Thyroid gland (tissue), 4 donors: Measurements from ENCODE around the gene BCAT1.

Source experiments
- CTCF ChIP-seq, 6 experiments: fragments of 200-600 bp in 3 of 6; fragments of 450-650 bp in 3 of 6; sonication (generic) in 3 of 6; IDR thresholded peaks; one replicate each; pipeline ENCODE4 v1.5.1; 2016 to 2019; ENCODE audit warnings: antibody characterized with exemption in 6 of 6, mild to moderate bottlenecking in 2 of 6, inconsistent platforms in 1 of 6, moderate library complexity in 1 of 6
- POLR2A ChIP-seq, 2 donors: fragments of 450-650 bp; IDR thresholded peaks; one replicate each; pipeline ENCODE4 v1.6.1; 2017; ENCODE audit warnings: antibody characterized with exemption in 2 of 2, mild to moderate bottlenecking in 2 of 2, moderate library complexity in 1 of 2

GRCh38 chr12:24770821-24771220 lies 178.1 kb downstream of the BCAT1 start:
- TF ChIP-seq CTCF (IDR thresholded peaks at IDR 0.05) (no peak), POLR2A (IDR thresholded peaks at IDR 0.05) (no peak)
